GM19395 (cell line): ENCODE data around the gene SDF2.
"Not testable (repeated sequence)": the region's sequence is repeated elsewhere in the genome, so short reads cannot be mapped to it uniquely, and the experiment has no call there.

ENCODE experiments used
- ATAC-seq: cut with Tn5 transposase; IDR thresholded peaks from one replicate; pipeline ENCODE4 v1.9.1; 2021; ENCODE audit warnings: mild to moderate bottlenecking, moderate library complexity; ENCODE audit not compliant: unreplicated experiment

Gene SDF2

GRCh38 chr17:28685366-28685765 is 23.7 kb upstream of the SDF2 start:
- ATAC-seq = no peak

GRCh38 chr17:28684963-28685362 is 23.3 kb upstream of the SDF2 start:
- ATAC-seq = no peak

- ATAC-seq = no peak
Observed at GRCh38 chr17:28682655-28683054, 20.9 kb upstream of the SDF2 start.

GRCh38 chr17:28675980-28676379 is 14.3 kb upstream of the SDF2 start:
- no peak for ATAC-seq

- no peak for ATAC-seq
Observed at GRCh38 chr17:28675490-28675889, 13.8 kb upstream of the SDF2 start.

GRCh38 chr17:28669918-28670317 is 8.2 kb upstream of the SDF2 start:
- ATAC-seq = no peak

GRCh38 chr17:28667870-28668269 is 6.2 kb upstream of the SDF2 start:
- no peak for ATAC-seq

GRCh38 chr17:28665994-28666393 is 4.3 kb upstream of the SDF2 start:
- no peak for ATAC-seq

GRCh38 chr17:28663723-28664122 is 2.0 kb upstream of the SDF2 start:
- ATAC-seq = no peak

- no peak for ATAC-seq
Observed at GRCh38 chr17:28662527-28662829, 772 bp upstream of the SDF2 start.

- ATAC-seq = not testable (repeated sequence)
Observed at GRCh38 chr17:28659497-28659881, 2.2 kb downstream of the SDF2 start.

GRCh38 chr17:28658766-28659496 is 2.8 kb downstream of the SDF2 start:
- not testable (repeated sequence) for ATAC-seq

- not testable (repeated sequence) for ATAC-seq
Observed at GRCh38 chr17:28658342-28658741, 3.4 kb downstream of the SDF2 start.

- no peak for ATAC-seq
Observed at GRCh38 chr17:28657756-28658155, 4.0 kb downstream of the SDF2 start.

- no peak for ATAC-seq
Observed at GRCh38 chr17:28655160-28655559, 6.5 kb downstream of the SDF2 start.

- no peak for ATAC-seq
Observed at GRCh38 chr17:28648698-28649097, 13.0 kb downstream of the SDF2 start.

GRCh38 chr17:28646039-28646754 is 15.5 kb downstream of the SDF2 start:
- no peak for ATAC-seq

GRCh38 chr17:28645576-28645939 is 16.1 kb downstream of the SDF2 start:
- no peak for ATAC-seq

- peak; percentile 84 for ATAC-seq
Observed at GRCh38 chr17:28644787-28645575, 16.7 kb downstream of the SDF2 start, which contains the start of gene BLTP2. Gene BLTP2, minus strand, starts transcription at chr17:28645158. Its CDS starts 102 bp downstream, at chr17:28645056.

- no peak for ATAC-seq
Observed at GRCh38 chr17:28643983-28644786, 17.5 kb downstream of the SDF2 start.

- ATAC-seq = no peak
Observed at GRCh38 chr17:28641579-28641978, 20.1 kb downstream of the SDF2 start.
